Measurements from ENCODE around the gene NR2F6. TPM values are rescaled to one million over a fixed set of nuclear protein-coding genes. Genes with fewer than 3 reads are reported as not detected.

NR2F6 gene
- total RNA-seq, 1 experiment from 2014 or later: 134 TPM

DNA sequence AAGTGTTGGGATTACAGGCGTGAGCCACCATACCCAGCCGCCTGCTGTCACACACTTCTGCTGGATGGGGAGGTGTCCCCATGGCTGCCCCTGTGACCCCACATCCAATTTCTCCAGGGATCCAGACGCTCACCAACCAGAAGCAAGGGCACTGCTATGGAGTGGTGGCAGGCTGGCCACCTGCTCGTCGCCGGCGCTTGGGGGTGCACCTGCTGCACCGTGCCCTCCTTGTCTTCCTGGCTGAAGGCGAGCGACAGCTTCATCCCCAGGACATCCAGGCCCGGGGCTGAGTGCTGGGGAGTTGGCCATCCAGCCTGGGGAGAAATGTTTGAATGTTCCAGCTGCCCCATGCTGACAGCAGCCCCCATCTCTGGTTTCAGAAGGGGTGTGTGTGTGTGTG, 40.5 kb upstream of the NR2F6 start:
- H3K23ac ChIP-seq (ENCODE audit: insufficient read length, low read depth, low read length): no peak overlapping the region
- no peak overlapping the region for H2BK12ac ChIP-seq (ENCODE audit: insufficient read length, low read depth, low read length)
- DNase-seq: no peak
- no peak overlapping the region for H2BK15ac ChIP-seq (ENCODE audit: low read depth, low read length)
- H2AFZ ChIP-seq (ENCODE audit: low read length): no peak overlapping the region
- no peak overlapping the region for H4K5ac ChIP-seq (ENCODE audit: insufficient read length, low read depth, low read length)
- H3K9me3 Mint-ChIP-seq: no peaks in the 10 kb centered on the region; a peak in 1 of 5 replicates
- no peak overlapping the region for H2BK20ac ChIP-seq (ENCODE audit: low read depth, low read length, poor library complexity, severe bottlenecking)
- H3K4me3 Mint-ChIP-seq: no peak overlapping the region
- H3K4me1 Mint-ChIP-seq: peaks cover 7 to 14% of the 10 kb centered on the region in 2 experiments; a peak in 3 of 4 replicates
- no peaks in the 10 kb centered on the region for H3K9me3 ChIP-seq (ENCODE audit: control insufficient read depth, low read depth, low read length)
- no peak overlapping the region for H2AK5ac ChIP-seq (ENCODE audit: insufficient read length, low read length)
- H2BK5ac ChIP-seq (ENCODE audit: insufficient read length, low read length): no peak overlapping the region
- no peak overlapping the region for H3K14ac ChIP-seq (ENCODE audit: insufficient read depth, low read length)
- H4K20me1 ChIP-seq (ENCODE audit: control insufficient read depth, insufficient read depth, insufficient read length): peaks cover 4% of the 10 kb centered on the region
- no peaks in the 10 kb centered on the region for H3K4me1 ChIP-seq (ENCODE audit: insufficient read depth, low read length)
- no CpG with 5 or more reads among the region's 11 CpGs for WGBS (ENCODE audit: extremely low coverage, insufficient read length, low lambda C conversion rate)
- no peaks in the 10 kb centered on the region; the same call in 1 of the 2 replicates for H3K27me3 ChIP-seq (ENCODE audit: insufficient read depth, low read length)
- H3T11ph ChIP-seq (ENCODE audit: low read length): no peak overlapping the region
- no peaks in the 10 kb centered on the region for H3K79me2 ChIP-seq (ENCODE audit: insufficient read depth, low read length)
- H3K56ac ChIP-seq (ENCODE audit: insufficient read length, low read depth, low read length): no peak overlapping the region
- H4K91ac ChIP-seq (ENCODE audit: insufficient read length, low read depth, low read length): no peak overlapping the region
- H3K18ac ChIP-seq (ENCODE audit: insufficient read length, low read depth, low read length): no peak overlapping the region
- TF ChIP-seq, protein P1, sequence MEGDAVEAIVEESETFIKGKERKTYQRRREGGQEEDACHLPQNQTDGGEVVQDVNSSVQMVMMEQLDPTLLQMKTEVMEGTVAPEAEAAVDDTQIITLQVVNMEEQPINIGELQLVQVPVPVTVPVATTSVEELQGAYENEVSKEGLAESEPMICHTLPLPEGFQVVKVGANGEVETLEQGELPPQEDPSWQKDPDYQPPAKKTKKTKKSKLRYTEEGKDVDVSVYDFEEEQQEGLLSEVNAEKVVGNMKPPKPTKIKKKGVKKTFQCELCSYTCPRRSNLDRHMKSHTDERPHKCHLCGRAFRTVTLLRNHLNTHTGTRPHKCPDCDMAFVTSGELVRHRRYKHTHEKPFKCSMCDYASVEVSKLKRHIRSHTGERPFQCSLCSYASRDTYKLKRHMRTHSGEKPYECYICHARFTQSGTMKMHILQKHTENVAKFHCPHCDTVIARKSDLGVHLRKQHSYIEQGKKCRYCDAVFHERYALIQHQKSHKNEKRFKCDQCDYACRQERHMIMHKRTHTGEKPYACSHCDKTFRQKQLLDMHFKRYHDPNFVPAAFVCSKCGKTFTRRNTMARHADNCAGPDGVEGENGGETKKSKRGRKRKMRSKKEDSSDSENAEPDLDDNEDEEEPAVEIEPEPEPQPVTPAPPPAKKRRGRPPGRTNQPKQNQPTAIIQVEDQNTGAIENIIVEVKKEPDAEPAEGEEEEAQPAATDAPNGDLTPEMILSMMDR (conservative IDR thresholded peaks at IDR 0.05): no peak
- no peak overlapping the region for H3K27ac Mint-ChIP-seq
- H4K8ac ChIP-seq (replicated peaks; ENCODE audit: insufficient read length, low read depth, low read length): no peak overlapping the region
- H3K27me3 Mint-ChIP-seq (ENCODE audit: low read depth): peaks cover 7% of the 10 kb centered on the region
- no peak overlapping the region for H2BK120ac ChIP-seq (ENCODE audit: low read depth, low read length, poor library complexity, severe bottlenecking)
- no peak overlapping the region for H3K4ac ChIP-seq (ENCODE audit: low read depth, low read length)
- no peaks in the 10 kb centered on the region for H3K79me1 ChIP-seq (ENCODE audit: insufficient read depth, low read depth, low read length, poor library complexity, severe bottlenecking)
- no peak overlapping the region for H3K4me2 ChIP-seq (ENCODE audit: insufficient read depth, insufficient read length, low read length)
- no peak overlapping the region for H3K9ac ChIP-seq (ENCODE audit: extremely low read depth, insufficient read length, low read length)
- no peak overlapping the region for H3K27ac ChIP-seq (ENCODE audit: insufficient read length, low read depth, low read length)
- H3K36me3 Mint-ChIP-seq (ENCODE audit: insufficient read depth in 1 of 3, low read depth in 3 of 3): peaks cover 18 to 24% (median 24%) of the 10 kb centered on the region in 3 experiments
- H3K23me2 ChIP-seq (ENCODE audit: insufficient read length, low read depth, low read length, poor library complexity, severe bottlenecking): peaks cover 5% of the 10 kb centered on the region

Measured in H9 (cell line).